Subcutaneous abdominal adipose tissue (tissue), 5 donors: ENCODE measurements around the gene POLR3E.
A peak's percentile ranks its signal among the peaks of the same experiment; 100 is the strongest.

ENCODE experiments used
- H3K27ac ChIP-seq: one replicate; pipeline ENCODE4 v1.7.0; 2013; ENCODE audit warnings: low read depth, mild to moderate bottlenecking, inconsistent platforms, low read length, moderate library complexity
- H3K27me3 ChIP-seq, 5 donors: one replicate each; pipeline ENCODE4 v1.7.0; 2013; ENCODE audit warnings: low read length in 5 of 5, inconsistent platforms in 1 of 5; ENCODE audit not compliant: control insufficient read depth in 5 of 5, insufficient read depth in 4 of 5
- H3K36me3 ChIP-seq, 5 donors: one replicate each; pipeline ENCODE4 v1.7.0; 2013; ENCODE audit warnings: low read length in 5 of 5; ENCODE audit not compliant: control insufficient read depth in 5 of 5, insufficient read depth in 5 of 5
- H3K4me1 ChIP-seq, 5 donors: one replicate each; pipeline ENCODE4 v1.7.0; 2013; ENCODE audit warnings: low read length in 5 of 5, mild to moderate bottlenecking in 3 of 5, moderate library complexity in 1 of 5; ENCODE audit not compliant: control insufficient read depth in 5 of 5, insufficient read depth in 5 of 5
- H3K4me3 ChIP-seq, 5 donors: one replicate each; pipeline ENCODE4 v1.7.0; 2013; ENCODE audit warnings: low read length in 5 of 5, low read depth in 1 of 5
- H3K9ac ChIP-seq, 5 donors: one replicate each; pipeline ENCODE4 v1.7.0; 2013; ENCODE audit warnings: low read length in 5 of 5, mild to moderate bottlenecking in 4 of 5, moderate library complexity in 3 of 5
- H3K9me3 ChIP-seq, 5 donors: one replicate each; pipeline ENCODE4 v1.7.0; 2013; ENCODE audit warnings: low read length in 5 of 5; ENCODE audit not compliant: control insufficient read depth in 5 of 5
- donor health status: healthy.
- donor health status: healthy.
- donor health status: healthy.
- donor health status: healthy.
- donor health status: healthy.

Gene POLR3E

GRCh38 chr16:22265351-22265750 is 31.9 kb upstream of the POLR3E start:
- Histone ChIP-seq H3K4me3 (no peak overlapping the region), H3K9me3 (no peaks in the 10 kb centered on the region), H3K9ac (no peak overlapping the region), H3K27ac (no peak overlapping the region), H3K36me3 (peaks cover 10 to 99% (median 83%) of the 10 kb centered on the region in 5 donors), H3K27me3 (no peaks in the 10 kb centered on the region), H3K4me1 (no peaks in the 10 kb centered on the region)

GRCh38 chr16:22266546-22266945 is 30.7 kb upstream of the POLR3E start:
- Histone ChIP-seq H3K4me1 (no peaks in the 10 kb centered on the region), H3K27ac (no peak overlapping the region), H3K4me3 (no peak overlapping the region), H3K9ac (no peak overlapping the region), H3K27me3 (no peaks in the 10 kb centered on the region), H3K9me3 (no peaks in the 10 kb centered on the region), H3K36me3 (peaks cover 7 to 96% (median 83%) of the 10 kb centered on the region in 5 donors)

- H3K27me3 ChIP-seq = no peaks in the 10 kb centered on the region
- no peak overlapping the region for H3K9ac ChIP-seq
- H3K4me3 ChIP-seq = no peak overlapping the region
- H3K36me3 ChIP-seq = peaks cover 16 to 97% (median 86%) of the 10 kb centered on the region in 5 donors
- no peaks in the 10 kb centered on the region for H3K9me3 ChIP-seq
- no peaks in the 10 kb centered on the region for H3K4me1 ChIP-seq
- no peak overlapping the region for H3K27ac ChIP-seq
Observed at GRCh38 chr16:22267764-22268163, 29.4 kb upstream of the POLR3E start.

GRCh38 chr16:22270525-22270924 is 26.7 kb upstream of the POLR3E start:
- no peak overlapping the region for H3K4me3 ChIP-seq
- H3K36me3 ChIP-seq = peaks cover 16 to 94% (median 86%) of the 10 kb centered on the region in 5 donors
- no peaks in the 10 kb centered on the region for H3K27me3 ChIP-seq
- H3K27ac ChIP-seq = no peak overlapping the region
- no peak overlapping the region for H3K9ac ChIP-seq
- H3K9me3 ChIP-seq = no peaks in the 10 kb centered on the region
- H3K4me1 ChIP-seq = no peaks in the 10 kb centered on the region

GRCh38 chr16:22272870-22273650 is 24.1 kb upstream of the POLR3E start:
- Histone ChIP-seq H3K27me3 (no peaks in the 10 kb centered on the region), H3K4me3 (no peak overlapping the region), H3K27ac (no peak overlapping the region), H3K36me3 (peaks cover 19 to 95% (median 81%) of the 10 kb centered on the region in 5 donors), H3K9ac (no peak overlapping the region), H3K9me3 (no peaks in the 10 kb centered on the region), H3K4me1 (no peaks in the 10 kb centered on the region)

GRCh38 chr16:22274916-22275315 is 22.3 kb upstream of the POLR3E start:
- Histone ChIP-seq H3K36me3 (peaks cover 13 to 93% (median 77%) of the 10 kb centered on the region in 5 donors), H3K4me3 (no peak overlapping the region), H3K9ac (no peak overlapping the region), H3K9me3 (no peaks in the 10 kb centered on the region), H3K27ac (no peak overlapping the region), H3K4me1 (no peaks in the 10 kb centered on the region), H3K27me3 (no peaks in the 10 kb centered on the region)

GRCh38 chr16:22278441-22279230 is 18.6 kb upstream of the POLR3E start:
- no peak overlapping the region for H3K27ac ChIP-seq
- H3K9ac ChIP-seq = no peak overlapping the region
- no peaks in the 10 kb centered on the region for H3K27me3 ChIP-seq
- no peaks in the 10 kb centered on the region for H3K9me3 ChIP-seq
- no peak overlapping the region for H3K4me3 ChIP-seq
- peaks cover 14 to 93% (median 73%) of the 10 kb centered on the region in 5 donors for H3K36me3 ChIP-seq
- peaks cover 0 to 3% (median 0%) of the 10 kb centered on the region in 5 donors for H3K4me1 ChIP-seq

GRCh38 chr16:22282254-22282892 is 14.8 kb upstream of the POLR3E start:
- Histone ChIP-seq H3K4me3 (no peak overlapping the region), H3K9ac (no peak overlapping the region), H3K4me1 (peaks cover 0 to 9% (median 6%) of the 10 kb centered on the region in 5 donors), H3K27me3 (no peaks in the 10 kb centered on the region), H3K36me3 (peaks cover 12 to 88% (median 71%) of the 10 kb centered on the region in 5 donors), H3K9me3 (no peaks in the 10 kb centered on the region), H3K27ac (no peak overlapping the region)

GRCh38 chr16:22284637-22285036 is 12.6 kb upstream of the POLR3E start:
- Histone ChIP-seq H3K4me3 (no peak overlapping the region), H3K36me3 (peaks cover 10 to 67% (median 51%) of the 10 kb centered on the region in 5 donors), H3K4me1 (peaks cover 0 to 9% (median 6%) of the 10 kb centered on the region in 5 donors), H3K27me3 (no peaks in the 10 kb centered on the region), H3K9me3 (no peaks in the 10 kb centered on the region), H3K27ac (no peak overlapping the region), H3K9ac (peak overlapping the region in 1 of 5 donors; percentile 5)
